GM23248 (cell line): ENCODE measurements around the gene LRRC45. TPM values are rescaled to one million over a fixed set of nuclear protein-coding genes. Genes with fewer than 3 reads are reported as not detected.

Source experiments
- DNase-seq: peaks from one replicate; pipeline ENCODE4 v3.0.0-alpha.2; 2015
- H2AFZ ChIP-seq: fragments of 200-600 bp; sonication (generic); 2 replicates; pipeline ENCODE4 v1.6.1; 2016; ENCODE audit warnings: antibody characterized with exemption
- H3F3A ChIP-seq: fragments of 200-600 bp; sonication (generic); 2 replicates; pipeline ENCODE4 v1.6.1; 2016; ENCODE audit warnings: mild to moderate bottlenecking, antibody characterized with exemption, mixed run types; ENCODE audit not compliant: insufficient read depth
- H3K27ac ChIP-seq: fragments of 200-600 bp; sonication (generic); 2 replicates; pipeline ENCODE4 v1.5.1; 2016; ENCODE audit warnings: mild to moderate bottlenecking
- H3K27me3 ChIP-seq: fragments of 200-600 bp; sonication (generic); replicated peaks from 2 replicates; pipeline ENCODE4 v1.6.1; 2016; ENCODE audit warnings: mild to moderate bottlenecking; ENCODE audit not compliant: insufficient read depth
- H3K36me3 ChIP-seq: fragments of 200-600 bp; sonication (generic); 2 replicates; pipeline ENCODE4 v1.6.1; 2016; ENCODE audit warnings: low read depth, mild to moderate bottlenecking
- H3K4me1 ChIP-seq: fragments of 200-600 bp; sonication (generic); 2 replicates; pipeline ENCODE4 v1.6.1; 2016; ENCODE audit warnings: mild to moderate bottlenecking; ENCODE audit not compliant: insufficient read depth
- H3K4me2 ChIP-seq: fragments of 200-600 bp; sonication (generic); one replicate; pipeline ENCODE4 v1.6.1; 2016; ENCODE audit warnings: mild to moderate bottlenecking; ENCODE audit not compliant: unreplicated experiment
- H3K4me3 ChIP-seq: fragments of 200-600 bp; sonication (generic); 2 replicates; pipeline ENCODE4 v1.5.1; 2016; ENCODE audit warnings: mild to moderate bottlenecking
- H3K79me2 ChIP-seq: fragments of 200-600 bp; sonication (generic); 2 replicates; pipeline ENCODE4 v1.6.1; 2016; ENCODE audit warnings: mild to moderate bottlenecking; ENCODE audit not compliant: insufficient read depth
- H3K9ac ChIP-seq: fragments of 200-600 bp; sonication (generic); 2 replicates; pipeline ENCODE4 v1.6.1; 2016; ENCODE audit warnings: mild to moderate bottlenecking
- H3K9me2 ChIP-seq: fragments of 200-600 bp; sonication (generic); 2 replicates; pipeline ENCODE4 v1.6.1; 2016; ENCODE audit warnings: mixed run types, mild to moderate bottlenecking, moderate library complexity; ENCODE audit not compliant: insufficient read depth
- H3K9me3 ChIP-seq: fragments of 200-600 bp; sonication (generic); one replicate; pipeline ENCODE4 v1.6.1; 2017; ENCODE audit warnings: low read depth
- H4K20me1 ChIP-seq: fragments of 200-600 bp; sonication (generic); 2 replicates; pipeline ENCODE4 v1.6.0; 2016; ENCODE audit not compliant: insufficient read depth
- EZH2 ChIP-seq: fragments of 200-600 bp; sonication (generic); IDR thresholded peaks from 2 replicates; pipeline ENCODE4 v1.6.1; 2018; ENCODE audit warnings: antibody characterized with exemption, mild to moderate bottlenecking; ENCODE audit not compliant: insufficient read depth, poor library complexity, severe bottlenecking
- EZH2phosphoT487 ChIP-seq: fragments of 200-600 bp; sonication (generic); IDR thresholded peaks from 2 replicates; pipeline ENCODE4 v1.6.1; 2018; ENCODE audit warnings: antibody characterized with exemption, moderate library complexity, mild to moderate bottlenecking, low read depth; ENCODE audit not compliant: insufficient read depth
- WGBS, 2 experiments: methylation state at CpG; one replicate each; pipeline ENCODE4 v1.1.6; 2015 to 2017; ENCODE audit warnings: low lambda C conversion rate in 2 of 2, low coverage in 1 of 2; ENCODE audit errors: missing lambda C conversion rate in 2 of 2; 5-methylcytosine and 5-hydroxymethylcytosine counted together
- in situ Hi-C: fragments of 300-500 bp; cut with MboI; formaldehyde crosslinking; loops from 2 replicates; pipeline ENCODE4 v1.15.0; 2020
- polyA plus RNA-seq: library from polyadenylated mRNA; unstranded; fragments of >200 nt; fragmentation: Nextera tagmentation; extraction: Ambion mirVana; gene quantifications from 2 replicates; pipeline ENCODE4 v1.2.1, GENCODE V29; 2016
- total RNA-seq: library from RNA; depleted of rRNA; stranded (reverse); fragments of >200 nt; shearing (Covaris generic); gene quantifications from 2 replicates; pipeline ENCODE4 v1.2.3, GENCODE V29; 2014

Gene LRRC45
- total and polyA plus RNA-seq, 2 experiments from 2014 or later = 4.5 to 14.8 TPM

GRCh38 chr17:82013772-82014321, 9.3 kb upstream of the LRRC45 start:
- Histone ChIP-seq H3F3A (no peaks in the 10 kb centered on the region), H3K9ac (no peak overlapping the region), H3K4me2 (no peak overlapping the region), H2AFZ (no peak overlapping the region), H3K9me3 (no peaks in the 10 kb centered on the region), H3K36me3 (no peaks in the 10 kb centered on the region), H3K4me1 (no peaks in the 10 kb centered on the region), H3K27me3 (no peaks in the 10 kb centered on the region), H3K4me3 (no peak overlapping the region), H3K9me2 (no peaks in the 10 kb centered on the region), H4K20me1 (no peaks in the 10 kb centered on the region), H3K27ac (no peak overlapping the region), H3K79me2 (no peaks in the 10 kb centered on the region)
- no peak for DNase-seq
- in situ Hi-C loops = no loop called here
- TF ChIP-seq EZH2 (no peak), EZH2phosphoT487 (no peak)
- 91 to 93% methylated on average over 13 to 16 of the region's 16 CpGs for WGBS, 2 experiments

GRCh38 chr17:82014432-82014831, 8.7 kb upstream of the LRRC45 start:
- Histone ChIP-seq H3K79me2 (no peaks in the 10 kb centered on the region), H3K4me3 (no peak overlapping the region), H2AFZ (no peak overlapping the region), H3K27me3 (no peaks in the 10 kb centered on the region), H3K27ac (no peak overlapping the region), H3K9me3 (no peaks in the 10 kb centered on the region), H3K36me3 (no peaks in the 10 kb centered on the region), H3F3A (no peaks in the 10 kb centered on the region), H3K9me2 (no peaks in the 10 kb centered on the region), H3K4me2 (no peak overlapping the region), H3K4me1 (no peaks in the 10 kb centered on the region), H3K9ac (no peak overlapping the region), H4K20me1 (no peaks in the 10 kb centered on the region)
- TF ChIP-seq EZH2 (no peak), EZH2phosphoT487 (no peak)
- WGBS, 2 experiments = 57 to 66% methylated on average over 21 to 23 of the region's 23 CpGs
- DNase-seq = no peak
- in situ Hi-C loops = no loop called here

DNA sequence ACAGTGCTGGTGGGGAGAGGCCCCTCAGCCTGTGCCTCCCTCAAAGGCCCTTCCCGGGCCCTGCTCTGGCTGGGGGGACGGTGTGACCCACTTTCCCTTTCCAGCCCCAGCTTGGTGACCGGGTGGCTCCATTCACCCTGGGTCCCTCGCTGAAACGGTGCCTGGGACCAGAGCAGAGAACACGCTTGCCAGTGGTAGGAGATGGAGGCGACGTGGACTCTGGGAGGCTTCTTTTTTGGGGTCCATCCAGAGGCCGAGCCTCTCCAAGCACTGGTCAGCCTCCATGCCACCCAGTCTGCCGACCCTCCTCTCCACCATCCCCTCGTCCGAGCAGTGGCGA, 8.2 kb upstream of the LRRC45 start:
- no peak for DNase-seq
- Histone ChIP-seq H3K36me3 (no peaks in the 10 kb centered on the region), H3K4me2 (no peak overlapping the region), H3K9ac (no peak overlapping the region), H3K79me2 (no peaks in the 10 kb centered on the region), H3K27me3 (no peaks in the 10 kb centered on the region), H3K27ac (no peak overlapping the region), H3K4me1 (no peaks in the 10 kb centered on the region), H4K20me1 (no peaks in the 10 kb centered on the region), H3F3A (no peaks in the 10 kb centered on the region), H3K9me3 (no peaks in the 10 kb centered on the region), H3K4me3 (no peak overlapping the region), H2AFZ (no peak overlapping the region), H3K9me2 (no peaks in the 10 kb centered on the region)
- no peak for TF ChIP-seq EZH2
- TF ChIP-seq EZH2phosphoT487 = no peak
- WGBS, 2 experiments = 73 to 91% methylated on average over 9 to 11 of the region's 13 CpGs
- in situ Hi-C loops = no loop called here

GRCh38 chr17:82015311-82015971, 7.7 kb upstream of the LRRC45 start:
- DNase-seq = no peak
- Histone ChIP-seq H3K79me2 (no peaks in the 10 kb centered on the region), H3K4me2 (no peak overlapping the region), H3K4me1 (no peaks in the 10 kb centered on the region), H3F3A (no peaks in the 10 kb centered on the region), H4K20me1 (no peaks in the 10 kb centered on the region), H3K9me3 (no peaks in the 10 kb centered on the region), H3K9ac (no peak overlapping the region), H3K9me2 (no peaks in the 10 kb centered on the region), H3K36me3 (no peaks in the 10 kb centered on the region), H3K27me3 (no peaks in the 10 kb centered on the region), H3K27ac (no peak overlapping the region), H3K4me3 (no peak overlapping the region), H2AFZ (no peak overlapping the region)
- in situ Hi-C loops = no loop called here
- WGBS, 2 experiments = 80% methylated on average over 20 to 24 of the region's 24 CpGs
- no peak for TF ChIP-seq EZH2
- no peak for TF ChIP-seq EZH2phosphoT487
